Endothelial cell of umbilical vein (primary cell): Measurements from ENCODE around the gene DDRGK1. TPM values are rescaled to one million over a fixed set of nuclear protein-coding genes. Genes with fewer than 3 reads are reported as not detected.

Experiments
- BruUV-seq: library from RNA; stranded (reverse); fragments of 400-500 nt; replicated peaks from 2 replicates; lab custom pipeline; 2021; lab: Mats Ljungman, UMichigan
- CTCF ChIA-PET: fragments of 300-600, 350-600 bp; sonication (Branson Sonifier 250); formaldehyde crosslinking; loops from one replicate; lab custom pipeline; 2021; ENCODE audit warnings: antibody characterized with exemption, inconsistent platforms; lab: Charles Lee
- POLR2A ChIA-PET: fragments of 300-600, 350-600 bp; sonication (Branson Sonifier 250); formaldehyde crosslinking; loops from one replicate; lab custom pipeline; 2021; ENCODE audit warnings: antibody characterized with exemption, inconsistent platforms; lab: Charles Lee
- DNase-seq: peaks from one replicate; pipeline ENCODE4 v3.0.0-alpha.2; 2011; ENCODE audit warnings: low read depth, low spot score
- FAIRE-seq: peaks from 2 replicates; lab custom pipeline; 2011; peaks lifted over from hg19 to GRCh38; lab: Jason Lieb, UNC
- H2AFZ ChIP-seq: 2 replicates; pipeline ENCODE4 v1.6.0; 2012; ENCODE audit warnings: low read depth, low read length, control low read depth, inconsistent platforms
- H3K27ac ChIP-seq: 2 replicates; pipeline ENCODE4 v1.5.1; 2011; ENCODE audit warnings: low read depth, mild to moderate bottlenecking, control low read depth, low read length, moderate library complexity; ENCODE audit not compliant: insufficient read depth
- H3K27me3 ChIP-seq, 2 experiments: 2 replicates each; pipeline versions ENCODE4 v1.6.0 to v1.6.1; 2011; ENCODE audit warnings: low read length in 2 of 2, mixed read lengths in 1 of 2; ENCODE audit not compliant: control insufficient read depth in 2 of 2, insufficient read depth in 2 of 2
- H3K36me3 ChIP-seq, 2 experiments: 2 replicates in 1 of 2; 3 replicates in 1 of 2; pipeline ENCODE4 v1.5.1; 2011; ENCODE audit warnings: low read length in 2 of 2, mild to moderate bottlenecking in 1 of 2, moderate library complexity in 1 of 2; ENCODE audit not compliant: control insufficient read depth in 2 of 2, insufficient read depth in 2 of 2; ENCODE audit errors: extremely low read depth in 1 of 2
- H3K4me1 ChIP-seq: 3 replicates; pipeline ENCODE4 v1.5.1; 2011; ENCODE audit warnings: mild to moderate bottlenecking, low read length; ENCODE audit not compliant: control insufficient read depth, insufficient read depth; ENCODE audit errors: extremely low read depth
- H3K4me2 ChIP-seq: 2 replicates; pipeline ENCODE4 v1.6.1; 2011; ENCODE audit warnings: low read length, control low read depth, mixed read lengths; ENCODE audit not compliant: insufficient read depth
- H3K4me3 ChIP-seq, 3 experiments: fragments of 200-600 bp in 1 of 3; sonication (generic), shearing (Covaris generic) in 1 of 3; replicated peaks in 1 of 3; 2 replicates each; pipeline ENCODE4 v1.5.1; 2011 to 2016; ENCODE audit warnings: control low read depth in 3 of 3, low read length in 3 of 3, mild to moderate bottlenecking in 2 of 3, inconsistent platforms in 1 of 3, low read depth in 1 of 3, moderate library complexity in 1 of 3; ENCODE audit not compliant: insufficient read depth in 1 of 3
- H3K79me2 ChIP-seq: 2 replicates; pipeline ENCODE4 v1.6.0; 2012; ENCODE audit warnings: low read length, inconsistent platforms; ENCODE audit not compliant: control insufficient read depth, insufficient read depth
- H3K9ac ChIP-seq: replicated peaks from 2 replicates; pipeline ENCODE3; 2011; ENCODE audit warnings: low read length, control low read depth; ENCODE audit not compliant: insufficient read depth; ENCODE audit errors: extremely low read depth
- H3K9me1 ChIP-seq: replicated peaks from 3 replicates; pipeline ENCODE4 v1.6.0; 2011; ENCODE audit warnings: mild to moderate bottlenecking, low read length; ENCODE audit not compliant: control insufficient read depth, insufficient read depth; ENCODE audit errors: extremely low read depth
- H3K9me3 ChIP-seq: replicated peaks from 2 replicates; pipeline ENCODE4 v1.5.1; 2012; ENCODE audit warnings: low read length, inconsistent platforms; ENCODE audit not compliant: control insufficient read depth, insufficient read depth
- H4K20me1 ChIP-seq: replicated peaks from 2 replicates; pipeline ENCODE3; 2011; ENCODE audit warnings: mild to moderate bottlenecking, low read length; ENCODE audit not compliant: control insufficient read depth, insufficient read depth; ENCODE audit errors: extremely low read depth
- EZH2 ChIP-seq: IDR thresholded peaks from 2 replicates; pipeline ENCODE4 v1.6.1; 2012; ENCODE audit warnings: borderline replicate concordance, low read depth, mild to moderate bottlenecking, moderate library complexity, low read length, inconsistent platforms; ENCODE audit not compliant: severe bottlenecking
- FOS ChIP-seq: IDR thresholded peaks from 2 replicates; pipeline ENCODE4 v1.6.1; 2011; ENCODE audit warnings: mild to moderate bottlenecking, low read length, moderate library complexity, borderline replicate concordance; ENCODE audit not compliant: insufficient read depth
- GATA2 ChIP-seq: IDR thresholded peaks from 2 replicates; pipeline ENCODE4 v1.7.0; 2011; ENCODE audit warnings: low read depth, mild to moderate bottlenecking, moderate library complexity, mixed read lengths, low read length; ENCODE audit not compliant: insufficient read length, insufficient read depth
- JUN ChIP-seq: IDR thresholded peaks from 2 replicates; pipeline ENCODE4 v1.6.1; 2011; ENCODE audit warnings: borderline replicate concordance, low read depth; ENCODE audit not compliant: insufficient read length, insufficient read depth
- MYC ChIP-seq: IDR thresholded peaks from one replicate; pipeline ENCODE4 v1.6.1; 2011; ENCODE audit warnings: mild to moderate bottlenecking, low read depth, low read length
- POLR2A ChIP-seq: IDR thresholded peaks from 2 replicates; pipeline ENCODE4 v1.6.1; 2012; ENCODE audit warnings: low read depth, mild to moderate bottlenecking, control low read depth, low read length
- POLR2AphosphoS5 ChIP-seq: IDR thresholded peaks from 2 replicates; pipeline ENCODE4 v1.6.1; 2012; ENCODE audit warnings: low read depth, mild to moderate bottlenecking, control low read depth, low read length, moderate library complexity; ENCODE audit not compliant: insufficient read depth
- dilution Hi-C: fragments of 300-500 bp; cut with MboI; formaldehyde crosslinking; loops from one replicate; pipeline ENCODE4 v1.15.0; 2019; ENCODE audit warnings: low sequenced_read_pairs; ENCODE audit not compliant: extremely low pct_ligation_motif_present
- intact Hi-C: fragments of 100-400 bp; cut with micrococcal nuclease; formaldehyde crosslinking; loops from one replicate; pipeline ENCODE4 v1.10.0; 2022
- polyA plus RNA-seq, 4 experiments: library from polyadenylated mRNA; depleted of rRNA in 3 of 4; stranded (reverse) in 3 of 4; unstranded in 1 of 4; fragments of >200 nt; gene quantifications; 2 replicates each; pipeline versions ENCODE4 v1.2.1 to v1.2.3, GENCODE V29; 2011 to 2012; ENCODE audit warnings: missing spikeins in 1 of 4
- total RNA-seq: library from RNA; stranded (reverse); gene quantifications from 2 replicates; pipeline ENCODE4 v1.2.3, GENCODE V29; 2021
- TF ChIP-seq, protein P1 (sequence below): IDR thresholded peaks from 2 replicates; pipeline ENCODE4 v1.6.1; 2011; ENCODE audit not compliant: insufficient read depth, insufficient read length
- TF ChIP-seq, protein P2 (sequence below), 2 donors: IDR thresholded peaks; 1 replicate in 1 of 2; 2 replicates in 1 of 2; pipeline ENCODE4 v1.5.1; 2011; ENCODE audit warnings: low read length in 2 of 2, mild to moderate bottlenecking in 2 of 2, moderate library complexity in 2 of 2, control low read depth in 1 of 2, inconsistent platforms in 1 of 2, low read depth in 1 of 2; ENCODE audit not compliant: insufficient read depth in 1 of 2; ENCODE audit errors: extremely low read depth in 1 of 2

The DDRGK1 gene
- total and polyA plus RNA-seq, 2 donors (not counting 3 experiments of a cell fraction or from before 2014, with no cell fraction given): 48.5 to 54.0 TPM

DNA sequence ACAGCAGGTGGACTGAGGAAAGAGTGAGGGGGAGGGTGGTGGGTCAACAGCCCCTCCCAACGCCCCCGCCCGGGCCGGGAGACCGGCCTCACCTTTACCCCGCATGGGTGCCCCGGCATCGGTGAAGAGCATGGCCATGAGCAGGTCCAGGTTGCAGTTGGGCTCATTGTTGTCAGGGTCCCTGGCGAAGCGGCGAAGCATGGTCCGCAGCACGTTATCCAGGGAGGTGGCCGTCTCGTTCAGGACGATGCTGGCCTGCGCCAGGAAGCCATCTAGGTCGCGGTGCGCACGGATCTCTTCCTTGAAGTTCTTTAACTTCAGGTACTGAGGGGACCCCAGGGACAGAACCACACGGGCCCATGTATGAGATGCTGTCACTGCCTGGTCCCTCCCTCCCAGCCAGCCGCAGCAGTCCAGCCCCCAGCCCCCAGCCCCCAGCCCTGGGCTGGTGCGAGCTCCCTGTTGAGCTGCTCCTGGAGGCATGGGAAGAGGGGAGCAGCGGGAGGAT is 29.6 kb upstream of the DDRGK1 start:
- Histone ChIP-seq H3K9me3 (no peaks in the 10 kb centered on the region), H3K9ac (no peak overlapping the region), H4K20me1 (no peaks in the 10 kb centered on the region), H3K4me2 (no peak overlapping the region), H3K9me1 (no peaks in the 10 kb centered on the region), H3K27me3 (peaks cover 0 to 7% of the 10 kb centered on the region in 2 experiments), H3K36me3 (no peaks in the 10 kb centered on the region), H3K27ac (no peak overlapping the region), H3K4me1 (peaks cover 9% of the 10 kb centered on the region), H3K79me2 (no peaks in the 10 kb centered on the region), H2AFZ (no peak overlapping the region), H3K4me3 (no peak overlapping the region)
- CTCF ChIA-PET: no interaction called here
- intact Hi-C loops: no loop called here
- DNase-seq (no peak), FAIRE-seq (no peak)
- POLR2A ChIA-PET: no interaction called here
- TF ChIP-seq JUN (no peak), GATA2 (no peak), EZH2 (no peak), POLR2AphosphoS5 (no peak), FOS (no peak), POLR2A (no peak), MYC (no peak)
- TF ChIP-seq, protein P1, sequence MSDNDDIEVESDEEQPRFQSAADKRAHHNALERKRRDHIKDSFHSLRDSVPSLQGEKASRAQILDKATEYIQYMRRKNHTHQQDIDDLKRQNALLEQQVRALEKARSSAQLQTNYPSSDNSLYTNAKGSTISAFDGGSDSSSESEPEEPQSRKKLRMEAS: no peak
- TF ChIP-seq, protein P2, sequence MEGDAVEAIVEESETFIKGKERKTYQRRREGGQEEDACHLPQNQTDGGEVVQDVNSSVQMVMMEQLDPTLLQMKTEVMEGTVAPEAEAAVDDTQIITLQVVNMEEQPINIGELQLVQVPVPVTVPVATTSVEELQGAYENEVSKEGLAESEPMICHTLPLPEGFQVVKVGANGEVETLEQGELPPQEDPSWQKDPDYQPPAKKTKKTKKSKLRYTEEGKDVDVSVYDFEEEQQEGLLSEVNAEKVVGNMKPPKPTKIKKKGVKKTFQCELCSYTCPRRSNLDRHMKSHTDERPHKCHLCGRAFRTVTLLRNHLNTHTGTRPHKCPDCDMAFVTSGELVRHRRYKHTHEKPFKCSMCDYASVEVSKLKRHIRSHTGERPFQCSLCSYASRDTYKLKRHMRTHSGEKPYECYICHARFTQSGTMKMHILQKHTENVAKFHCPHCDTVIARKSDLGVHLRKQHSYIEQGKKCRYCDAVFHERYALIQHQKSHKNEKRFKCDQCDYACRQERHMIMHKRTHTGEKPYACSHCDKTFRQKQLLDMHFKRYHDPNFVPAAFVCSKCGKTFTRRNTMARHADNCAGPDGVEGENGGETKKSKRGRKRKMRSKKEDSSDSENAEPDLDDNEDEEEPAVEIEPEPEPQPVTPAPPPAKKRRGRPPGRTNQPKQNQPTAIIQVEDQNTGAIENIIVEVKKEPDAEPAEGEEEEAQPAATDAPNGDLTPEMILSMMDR (IDR thresholded peaks at IDR 0.05; ENCODE audit: extremely low read depth in 1 of 2, insufficient read depth in 1 of 2, low read depth in 1 of 2, low read length in 2 of 2): no peak
- dilution Hi-C loops: no loop called here
- BruUV-seq: no TSS peak
